DND-41 (cell line): Measurements from ENCODE around the gene NUP160.

ENCODE experiments used
- ATAC-seq: fragments of 200-7000 bp; cut with Tn5 transposase; 3 replicates; pipeline ENCODE4 v1.9.1; 2021; ENCODE audit warnings: low read depth; ENCODE audit not compliant: insufficient read depth
- DNase-seq: peaks from one replicate; pipeline ENCODE4 v3.0.0-alpha.2; 2020
- H2AFZ ChIP-seq: 2 replicates; pipeline ENCODE4 v1.6.0; 2012; ENCODE audit warnings: low read depth, low read length
- H3K27ac ChIP-seq: 2 replicates; pipeline ENCODE4 v1.5.1; 2012; ENCODE audit warnings: low read length, inconsistent platforms
- H3K27me3 ChIP-seq: fragments of 200-600 bp; sonication (generic); 2 replicates; pipeline ENCODE4 v1.6.0; 2012; ENCODE audit warnings: low read length, mild to moderate bottlenecking, inconsistent platforms; ENCODE audit not compliant: insufficient read depth, poor library complexity
- H3K36me3 ChIP-seq: 2 replicates; pipeline ENCODE4 v1.5.1; 2012; ENCODE audit warnings: low read length, inconsistent platforms; ENCODE audit not compliant: insufficient read depth
- H3K4me1 ChIP-seq: 2 replicates; pipeline ENCODE4 v1.5.1; 2012; ENCODE audit warnings: mild to moderate bottlenecking, low read length; ENCODE audit not compliant: insufficient read depth
- H3K4me2 ChIP-seq: 2 replicates; pipeline ENCODE4 v1.6.0; 2012; ENCODE audit warnings: mild to moderate bottlenecking, moderate library complexity, low read length, inconsistent platforms; ENCODE audit not compliant: insufficient read depth
- H3K4me3 ChIP-seq, 2 experiments: fragments of 200-600 bp in 1 of 2; shearing (Covaris generic) in 1 of 2; 2 replicates each; pipeline ENCODE4 v1.5.1; 2012 to 2016; ENCODE audit warnings: inconsistent platforms in 2 of 2, low read length in 2 of 2, mild to moderate bottlenecking in 2 of 2, low read depth in 1 of 2, moderate library complexity in 1 of 2
- H3K79me2 ChIP-seq: 2 replicates; pipeline ENCODE4 v1.6.0; 2012; ENCODE audit warnings: low read length, inconsistent platforms; ENCODE audit not compliant: insufficient read depth
- H3K9ac ChIP-seq: 2 replicates; pipeline ENCODE4 v1.6.0; 2012; ENCODE audit warnings: low read depth, mild to moderate bottlenecking, inconsistent platforms, low read length, moderate library complexity
- H3K9me3 ChIP-seq: 2 replicates; pipeline ENCODE4 v1.5.1; 2012; ENCODE audit warnings: low read length, moderate library complexity, mild to moderate bottlenecking, inconsistent platforms; ENCODE audit not compliant: insufficient read depth, severe bottlenecking
- H4K20me1 ChIP-seq: 2 replicates; pipeline ENCODE4 v1.6.0; 2012; ENCODE audit warnings: low read length; ENCODE audit not compliant: insufficient read depth
- EZH2 ChIP-seq: IDR thresholded peaks from 3 replicates; pipeline ENCODE4 v1.6.1; 2012; ENCODE audit warnings: borderline replicate concordance, low read depth, mild to moderate bottlenecking, moderate library complexity, low read length, inconsistent platforms; ENCODE audit not compliant: severe bottlenecking
- TF ChIP-seq, protein P1 (sequence below): IDR thresholded peaks from 2 replicates; pipeline ENCODE4 v1.5.1; 2012; ENCODE audit warnings: borderline replicate concordance, low read length, moderate library complexity, mild to moderate bottlenecking; ENCODE audit not compliant: poor library complexity, severe bottlenecking; ENCODE audit errors: extremely low read depth

Gene NUP160

GRCh38 chr11:47891886-47892285 is 43.7 kb upstream of the NUP160 start:
- no peaks in the 10 kb centered on the region for H3K27me3 ChIP-seq
- H4K20me1 ChIP-seq, result no peaks in the 10 kb centered on the region
- no peak overlapping the region for H3K9ac ChIP-seq
- H3K4me3 ChIP-seq, result no peak overlapping the region
- DNase-seq, result no peak
- H3K36me3 ChIP-seq, result no peaks in the 10 kb centered on the region
- no peak overlapping the region for H3K4me2 ChIP-seq
- H3K9me3 ChIP-seq, result no peaks in the 10 kb centered on the region
- ATAC-seq, result no peak
- TF ChIP-seq, protein P1, sequence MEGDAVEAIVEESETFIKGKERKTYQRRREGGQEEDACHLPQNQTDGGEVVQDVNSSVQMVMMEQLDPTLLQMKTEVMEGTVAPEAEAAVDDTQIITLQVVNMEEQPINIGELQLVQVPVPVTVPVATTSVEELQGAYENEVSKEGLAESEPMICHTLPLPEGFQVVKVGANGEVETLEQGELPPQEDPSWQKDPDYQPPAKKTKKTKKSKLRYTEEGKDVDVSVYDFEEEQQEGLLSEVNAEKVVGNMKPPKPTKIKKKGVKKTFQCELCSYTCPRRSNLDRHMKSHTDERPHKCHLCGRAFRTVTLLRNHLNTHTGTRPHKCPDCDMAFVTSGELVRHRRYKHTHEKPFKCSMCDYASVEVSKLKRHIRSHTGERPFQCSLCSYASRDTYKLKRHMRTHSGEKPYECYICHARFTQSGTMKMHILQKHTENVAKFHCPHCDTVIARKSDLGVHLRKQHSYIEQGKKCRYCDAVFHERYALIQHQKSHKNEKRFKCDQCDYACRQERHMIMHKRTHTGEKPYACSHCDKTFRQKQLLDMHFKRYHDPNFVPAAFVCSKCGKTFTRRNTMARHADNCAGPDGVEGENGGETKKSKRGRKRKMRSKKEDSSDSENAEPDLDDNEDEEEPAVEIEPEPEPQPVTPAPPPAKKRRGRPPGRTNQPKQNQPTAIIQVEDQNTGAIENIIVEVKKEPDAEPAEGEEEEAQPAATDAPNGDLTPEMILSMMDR, result no peak
- H2AFZ ChIP-seq, result no peak overlapping the region
- no peaks in the 10 kb centered on the region for H3K79me2 ChIP-seq
- no peak overlapping the region for H3K27ac ChIP-seq
- H3K4me1 ChIP-seq, result no peaks in the 10 kb centered on the region; the same call in 1 of the 2 replicates

- no peak for TF ChIP-seq EZH2
- TF ChIP-seq, protein P1, result no peak
- no peak overlapping the region for H3K4me2 ChIP-seq
- H4K20me1 ChIP-seq, result no peaks in the 10 kb centered on the region
- no peaks in the 10 kb centered on the region for H3K27me3 ChIP-seq
- H3K27ac ChIP-seq, result no peak overlapping the region
- H2AFZ ChIP-seq, result no peak overlapping the region
- H3K9ac ChIP-seq, result no peak overlapping the region
- peak; percentile 35 for DNase-seq
- peaks cover 9% of the 10 kb centered on the region for H3K4me1 ChIP-seq
- peak; percentile 86 for ATAC-seq
- no peaks in the 10 kb centered on the region for H3K9me3 ChIP-seq
- no peaks in the 10 kb centered on the region for H3K79me2 ChIP-seq
- no peak overlapping the region for H3K4me3 ChIP-seq
- no peaks in the 10 kb centered on the region for H3K36me3 ChIP-seq
Measured at GRCh38 chr11:47889714-47890441, 41.7 kb upstream of the NUP160 start.

DNA sequence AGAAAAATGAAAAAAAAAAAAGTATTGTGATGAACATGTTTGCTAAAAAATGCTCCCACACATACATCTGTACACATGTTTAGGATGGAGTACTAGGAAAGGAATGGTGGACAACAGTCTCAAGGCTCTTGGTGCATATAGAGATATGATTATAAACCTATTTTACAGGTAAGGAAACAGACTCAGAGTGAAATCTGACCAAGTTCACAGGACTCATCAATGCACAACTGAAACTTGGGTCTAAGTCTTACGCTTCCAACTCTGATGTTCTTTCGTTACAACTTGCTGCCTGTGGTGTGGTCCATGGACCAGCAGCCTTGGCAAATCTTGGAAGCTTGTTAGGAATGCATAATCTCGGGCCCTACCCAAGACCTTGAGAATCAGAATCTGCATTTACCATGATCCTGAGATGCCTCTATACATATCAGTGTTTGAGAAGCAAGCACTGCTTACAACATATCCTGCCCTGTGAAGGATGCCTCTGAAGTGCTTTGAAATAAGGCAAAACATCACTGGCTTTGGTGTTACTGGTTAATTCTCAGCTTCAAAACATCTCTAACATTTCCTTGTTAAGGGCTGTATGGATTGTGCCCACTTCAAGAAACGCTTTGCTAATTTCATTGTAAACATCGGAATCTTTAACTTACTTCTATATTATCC is 39.9 kb upstream of the NUP160 start:
- DNase-seq, result no peak
- Histone ChIP-seq H3K36me3 (no peaks in the 10 kb centered on the region), H3K4me1 (peaks cover 9% of the 10 kb centered on the region), H4K20me1 (no peaks in the 10 kb centered on the region), H3K27ac (no peak overlapping the region), H3K4me2 (no peak overlapping the region), H3K79me2 (no peaks in the 10 kb centered on the region), H2AFZ (no peak overlapping the region), H3K27me3 (no peaks in the 10 kb centered on the region), H3K4me3 (no peak overlapping the region), H3K9me3 (no peaks in the 10 kb centered on the region), H3K9ac (no peak overlapping the region)
- ATAC-seq, result no peak
- TF ChIP-seq, protein P1, result no peak
